HepG2 (cell line): ENCODE data around the gene NYNRIN. TPM values are rescaled to one million over a fixed set of nuclear protein-coding genes. Genes with fewer than 3 reads are reported as not detected.

Source experiments
- ARHGAP35 ChIP-seq: sonication (generic); formaldehyde crosslinking; IDR thresholded peaks from 2 replicates; pipeline ENCODE4 v1.9.0; 2022; ENCODE audit warnings: mild to moderate bottlenecking, inconsistent platforms, moderate library complexity, missing genetic modification reagents, borderline replicate concordance
- CREM ChIP-seq, 2 experiments: sonication (generic) in 1 of 2; formaldehyde crosslinking in 1 of 2; IDR thresholded peaks; 2 replicates each; pipeline versions ENCODE4 v1.4.0 to v1.6.1; 2016 to 2020; ENCODE audit warnings: antibody characterized with exemption in 1 of 2, mild to moderate bottlenecking in 1 of 2, missing genetic modification reagents in 1 of 2
- ELF4 ChIP-seq: sonication (generic); formaldehyde crosslinking; IDR thresholded peaks from 2 replicates; pipeline ENCODE4 v1.5.0; 2020; ENCODE audit warnings: missing genetic modification reagents, mild to moderate bottlenecking, moderate library complexity, borderline replicate concordance
- FOXK1 ChIP-seq: sonication (generic); formaldehyde crosslinking; IDR thresholded peaks from 2 replicates; pipeline ENCODE4 v1.4.0; 2020; ENCODE audit warnings: low read depth, missing genetic modification reagents, borderline replicate concordance
- HNRNPK ChIP-seq: fragments of 200-400 bp; formaldehyde crosslinking; IDR thresholded peaks from 2 replicates; pipeline ENCODE4 v1.6.1; 2018; ENCODE audit warnings: low read length, low read depth, moderate library complexity, mild to moderate bottlenecking; ENCODE audit not compliant: poor library complexity, severe bottlenecking
- NCOR1 ChIP-seq: fragments of 200-600 bp; sonication (generic); IDR thresholded peaks from 2 replicates; pipeline ENCODE4 v1.7.0; 2017; ENCODE audit warnings: antibody characterized with exemption, low read length, borderline replicate concordance
- NONO ChIP-seq, 2 experiments: fragments of 450-650 bp in 1 of 2; sonication (generic) in 1 of 2; formaldehyde crosslinking in 1 of 2; IDR thresholded peaks in 1 of 2; conservative IDR thresholded peaks in 1 of 2; 2 replicates each; pipeline versions ENCODE4 v1.6.1 to v1.8.0; 2017 to 2022; ENCODE audit warnings: mild to moderate bottlenecking in 1 of 2, missing genetic modification reagents in 1 of 2, moderate library complexity in 1 of 2
- SP2 ChIP-seq: sonication (generic); formaldehyde crosslinking; IDR thresholded peaks from 2 replicates; pipeline ENCODE4 v1.5.1; 2020; ENCODE audit warnings: mild to moderate bottlenecking, missing genetic modification reagents
- SSRP1 ChIP-seq: IDR thresholded peaks from 2 replicates; pipeline ENCODE4 v1.6.1; 2016; ENCODE audit warnings: control low read depth
- WIZ ChIP-seq: sonication (generic); formaldehyde crosslinking; IDR thresholded peaks from 2 replicates; pipeline ENCODE4 v1.5.1; 2020; ENCODE audit warnings: mild to moderate bottlenecking, missing genetic modification reagents
- ZNF232 ChIP-seq: sonication (generic); formaldehyde crosslinking; IDR thresholded peaks from 2 replicates; pipeline ENCODE4 v1.4.0; 2020; ENCODE audit warnings: missing genetic modification reagents, borderline replicate concordance
- ZNF446 ChIP-seq: sonication (generic); formaldehyde crosslinking; IDR thresholded peaks from 2 replicates; pipeline ENCODE4 v1.5.0; 2020; ENCODE audit warnings: mild to moderate bottlenecking, missing genetic modification reagents
- polyA plus RNA-seq, 8 experiments: library from polyadenylated mRNA; depleted of rRNA in 3 of 8; stranded (reverse) in 7 of 8; unstranded in 1 of 8; fragments of >200 nt; fragmentation: Illumina TruSeq in 4 of 8; extraction: Trizol in 4 of 8; gene quantifications; 2 replicates each; pipeline versions ENCODE4 v1.2.1 to v1.2.3, GENCODE V29; 2011 to 2016; ENCODE audit warnings: low read depth in 4 of 8, missing spikeins in 1 of 8, mixed read lengths in 1 of 8; ENCODE audit not compliant: insufficient read depth in 1 of 8
- total RNA-seq, 5 experiments: library from RNA; depleted of rRNA; stranded (reverse); fragments of >200 nt; fragmentation: Illumina TruSeq; extraction: Trizol; gene quantifications; 2 replicates each; pipeline ENCODE4 v1.2.3, GENCODE V29; 2016; ENCODE audit warnings: low read depth in 1 of 5
- TF ChIP-seq, protein P1 (sequence below): IDR thresholded peaks from 2 replicates; pipeline ENCODE4 v1.6.1; 2012; ENCODE audit warnings: low read length, improper control_type of control experiment
- TF ChIP-seq, protein P2 (sequence below): conservative IDR thresholded peaks from 2 replicates; pipeline ENCODE4 v1.6.1; 2018; ENCODE audit warnings: missing genetic modification reagents
- TF ChIP-seq, protein P3 (sequence below): sonication (generic); formaldehyde crosslinking; IDR thresholded peaks from 2 replicates; pipeline ENCODE4 v1.4.0; 2020; ENCODE audit warnings: mild to moderate bottlenecking, missing genetic modification reagents
- TF ChIP-seq, protein P4 (sequence below): IDR thresholded peaks from 2 replicates; pipeline ENCODE4 v1.6.1; 2012; ENCODE audit warnings: low read depth, low read length, improper control_type of control experiment

The NYNRIN gene
- total and polyA plus RNA-seq, 2 of the 13 experiments (the other 11 are each of a cell fraction or from before 2014, with no cell fraction given): 0.63 to 1.1 TPM

DNA sequence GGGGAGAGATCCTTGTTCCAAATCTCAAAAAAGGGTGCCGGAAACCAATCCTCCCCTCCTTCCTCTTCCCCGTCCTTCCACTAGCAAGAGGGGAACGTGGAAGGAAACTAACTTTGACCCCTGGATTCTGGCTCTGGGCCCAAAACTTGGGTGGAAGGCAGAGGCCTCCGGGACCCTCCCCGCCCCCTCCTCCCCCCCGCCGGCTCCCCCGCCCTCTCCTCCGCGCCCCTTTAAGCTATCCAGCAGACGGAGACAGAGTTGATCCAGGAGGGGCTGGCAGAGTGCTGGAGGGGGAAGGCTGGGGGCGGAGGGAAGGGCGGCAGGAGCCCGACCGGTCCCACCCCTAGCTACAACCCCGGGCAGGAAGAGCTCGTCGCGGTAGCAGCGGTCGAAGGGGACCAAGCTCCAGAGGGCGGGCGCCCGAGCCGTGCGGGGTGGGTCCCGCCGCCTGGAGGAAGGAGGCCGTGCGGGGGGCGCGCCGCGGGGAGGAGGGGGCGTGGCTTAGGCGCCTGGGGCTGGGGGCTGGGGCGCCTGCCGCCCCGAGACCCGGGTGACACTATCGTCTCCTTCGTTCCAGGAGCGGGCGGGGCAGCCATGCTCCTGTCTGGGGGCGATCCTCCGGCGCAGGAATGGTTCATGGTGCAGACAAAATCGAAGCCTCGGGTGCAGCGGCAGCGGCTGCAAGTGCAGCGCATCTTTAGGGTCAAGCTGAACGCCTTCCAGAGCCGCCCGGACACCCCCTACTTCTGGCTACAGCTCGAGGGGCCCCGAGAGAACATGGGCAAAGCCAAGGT is at the start of gene NYNRIN (continued):
- no peak for TF ChIP-seq ZNF232 (CRISPR knock-in tag)
- TF ChIP-seq NCOR1: no peak
- peak; percentile 78 for TF ChIP-seq HNRNPK
- no peak for TF ChIP-seq SSRP1
- peak; percentile 49; the same call in 1 of the 2 replicates for TF ChIP-seq SP2
- TF ChIP-seq, protein P1, sequence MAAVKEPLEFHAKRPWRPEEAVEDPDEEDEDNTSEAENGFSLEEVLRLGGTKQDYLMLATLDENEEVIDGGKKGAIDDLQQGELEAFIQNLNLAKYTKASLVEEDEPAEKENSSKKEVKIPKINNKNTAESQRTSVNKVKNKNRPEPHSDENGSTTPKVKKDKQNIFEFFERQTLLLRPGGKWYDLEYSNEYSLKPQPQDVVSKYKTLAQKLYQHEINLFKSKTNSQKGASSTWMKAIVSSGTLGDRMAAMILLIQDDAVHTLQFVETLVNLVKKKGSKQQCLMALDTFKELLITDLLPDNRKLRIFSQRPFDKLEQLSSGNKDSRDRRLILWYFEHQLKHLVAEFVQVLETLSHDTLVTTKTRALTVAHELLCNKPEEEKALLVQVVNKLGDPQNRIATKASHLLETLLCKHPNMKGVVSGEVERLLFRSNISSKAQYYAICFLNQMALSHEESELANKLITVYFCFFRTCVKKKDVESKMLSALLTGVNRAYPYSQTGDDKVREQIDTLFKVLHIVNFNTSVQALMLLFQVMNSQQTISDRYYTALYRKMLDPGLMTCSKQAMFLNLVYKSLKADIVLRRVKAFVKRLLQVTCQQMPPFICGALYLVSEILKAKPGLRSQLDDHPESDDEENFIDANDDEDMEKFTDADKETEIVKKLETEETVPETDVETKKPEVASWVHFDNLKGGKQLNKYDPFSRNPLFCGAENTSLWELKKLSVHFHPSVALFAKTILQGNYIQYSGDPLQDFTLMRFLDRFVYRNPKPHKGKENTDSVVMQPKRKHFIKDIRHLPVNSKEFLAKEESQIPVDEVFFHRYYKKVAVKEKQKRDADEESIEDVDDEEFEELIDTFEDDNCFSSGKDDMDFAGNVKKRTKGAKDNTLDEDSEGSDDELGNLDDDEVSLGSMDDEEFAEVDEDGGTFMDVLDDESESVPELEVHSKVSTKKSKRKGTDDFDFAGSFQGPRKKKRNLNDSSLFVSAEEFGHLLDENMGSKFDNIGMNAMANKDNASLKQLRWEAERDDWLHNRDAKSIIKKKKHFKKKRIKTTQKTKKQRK: no peak
- no peak for TF ChIP-seq FOXK1 (CRISPR knock-in tag)
- TF ChIP-seq, protein P2, sequence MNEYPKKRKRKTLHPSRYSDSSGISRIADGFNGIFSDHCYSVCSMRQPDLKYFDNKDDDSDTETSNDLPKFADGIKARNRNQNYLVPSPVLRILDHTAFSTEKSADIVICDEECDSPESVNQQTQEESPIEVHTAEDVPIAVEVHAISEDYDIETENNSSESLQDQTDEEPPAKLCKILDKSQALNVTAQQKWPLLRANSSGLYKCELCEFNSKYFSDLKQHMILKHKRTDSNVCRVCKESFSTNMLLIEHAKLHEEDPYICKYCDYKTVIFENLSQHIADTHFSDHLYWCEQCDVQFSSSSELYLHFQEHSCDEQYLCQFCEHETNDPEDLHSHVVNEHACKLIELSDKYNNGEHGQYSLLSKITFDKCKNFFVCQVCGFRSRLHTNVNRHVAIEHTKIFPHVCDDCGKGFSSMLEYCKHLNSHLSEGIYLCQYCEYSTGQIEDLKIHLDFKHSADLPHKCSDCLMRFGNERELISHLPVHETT (CRISPR knock-in tag): no peak
- TF ChIP-seq, protein P3, sequence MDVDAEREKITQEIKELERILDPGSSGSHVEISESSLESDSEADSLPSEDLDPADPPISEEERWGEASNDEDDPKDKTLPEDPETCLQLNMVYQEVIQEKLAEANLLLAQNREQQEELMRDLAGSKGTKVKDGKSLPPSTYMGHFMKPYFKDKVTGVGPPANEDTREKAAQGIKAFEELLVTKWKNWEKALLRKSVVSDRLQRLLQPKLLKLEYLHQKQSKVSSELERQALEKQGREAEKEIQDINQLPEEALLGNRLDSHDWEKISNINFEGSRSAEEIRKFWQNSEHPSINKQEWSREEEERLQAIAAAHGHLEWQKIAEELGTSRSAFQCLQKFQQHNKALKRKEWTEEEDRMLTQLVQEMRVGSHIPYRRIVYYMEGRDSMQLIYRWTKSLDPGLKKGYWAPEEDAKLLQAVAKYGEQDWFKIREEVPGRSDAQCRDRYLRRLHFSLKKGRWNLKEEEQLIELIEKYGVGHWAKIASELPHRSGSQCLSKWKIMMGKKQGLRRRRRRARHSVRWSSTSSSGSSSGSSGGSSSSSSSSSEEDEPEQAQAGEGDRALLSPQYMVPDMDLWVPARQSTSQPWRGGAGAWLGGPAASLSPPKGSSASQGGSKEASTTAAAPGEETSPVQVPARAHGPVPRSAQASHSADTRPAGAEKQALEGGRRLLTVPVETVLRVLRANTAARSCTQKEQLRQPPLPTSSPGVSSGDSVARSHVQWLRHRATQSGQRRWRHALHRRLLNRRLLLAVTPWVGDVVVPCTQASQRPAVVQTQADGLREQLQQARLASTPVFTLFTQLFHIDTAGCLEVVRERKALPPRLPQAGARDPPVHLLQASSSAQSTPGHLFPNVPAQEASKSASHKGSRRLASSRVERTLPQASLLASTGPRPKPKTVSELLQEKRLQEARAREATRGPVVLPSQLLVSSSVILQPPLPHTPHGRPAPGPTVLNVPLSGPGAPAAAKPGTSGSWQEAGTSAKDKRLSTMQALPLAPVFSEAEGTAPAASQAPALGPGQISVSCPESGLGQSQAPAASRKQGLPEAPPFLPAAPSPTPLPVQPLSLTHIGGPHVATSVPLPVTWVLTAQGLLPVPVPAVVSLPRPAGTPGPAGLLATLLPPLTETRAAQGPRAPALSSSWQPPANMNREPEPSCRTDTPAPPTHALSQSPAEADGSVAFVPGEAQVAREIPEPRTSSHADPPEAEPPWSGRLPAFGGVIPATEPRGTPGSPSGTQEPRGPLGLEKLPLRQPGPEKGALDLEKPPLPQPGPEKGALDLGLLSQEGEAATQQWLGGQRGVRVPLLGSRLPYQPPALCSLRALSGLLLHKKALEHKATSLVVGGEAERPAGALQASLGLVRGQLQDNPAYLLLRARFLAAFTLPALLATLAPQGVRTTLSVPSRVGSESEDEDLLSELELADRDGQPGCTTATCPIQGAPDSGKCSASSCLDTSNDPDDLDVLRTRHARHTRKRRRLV (CRISPR knock-in tag): no peak
- 0 out of 2 replicates have a peak, but pooled peaks have one; percentile 41 for TF ChIP-seq ZNF446 (CRISPR knock-in tag)
- TF ChIP-seq NONO (IDR thresholded peaks at IDR 0.05): no peak
- TF ChIP-seq NONO (CRISPR knock-in tag; conservative IDR thresholded peaks at IDR 0.05): 0 out of 2 replicates have a peak, but pooled peaks have one; percentile 59
- TF ChIP-seq ARHGAP35 (CRISPR knock-in tag): 0 out of 2 replicates have a peak, but pooled peaks have one; percentile 60
- TF ChIP-seq ELF4 (CRISPR knock-in tag): no peak
- TF ChIP-seq WIZ (CRISPR knock-in tag): no peak
- TF ChIP-seq CREM (IDR thresholded peaks at IDR 0.05): no peak
- TF ChIP-seq CREM (CRISPR knock-in tag; IDR thresholded peaks at IDR 0.05): no peak
- TF ChIP-seq, protein P4, sequence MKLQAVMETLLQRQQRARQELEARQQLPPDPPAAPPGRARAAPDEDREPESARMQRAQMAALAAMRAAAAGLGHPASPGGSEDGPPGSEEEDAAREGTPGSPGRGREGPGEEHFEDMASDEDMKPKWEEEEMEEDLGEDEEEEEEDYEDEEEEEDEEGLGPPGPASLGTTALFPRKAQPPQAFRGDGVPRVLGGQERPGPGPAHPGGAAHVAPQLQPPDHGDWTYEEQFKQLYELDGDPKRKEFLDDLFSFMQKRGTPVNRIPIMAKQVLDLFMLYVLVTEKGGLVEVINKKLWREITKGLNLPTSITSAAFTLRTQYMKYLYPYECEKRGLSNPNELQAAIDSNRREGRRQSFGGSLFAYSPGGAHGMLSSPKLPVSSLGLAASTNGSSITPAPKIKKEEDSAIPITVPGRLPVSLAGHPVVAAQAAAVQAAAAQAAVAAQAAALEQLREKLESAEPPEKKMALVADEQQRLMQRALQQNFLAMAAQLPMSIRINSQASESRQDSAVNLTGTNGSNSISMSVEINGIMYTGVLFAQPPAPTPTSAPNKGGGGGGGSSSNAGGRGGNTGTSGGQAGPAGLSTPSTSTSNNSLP: no peak
